SH-SY5Y (cell line): ENCODE data around the gene CCDC86.

ENCODE experiments used
- GATA2 ChIP-seq: IDR thresholded peaks from 2 replicates; pipeline ENCODE4 v1.6.1; 2011; ENCODE audit warnings: mild to moderate bottlenecking, low read depth, low read length
- GATA3 ChIP-seq: IDR thresholded peaks from 2 replicates; pipeline ENCODE4 v1.6.1; 2011; ENCODE audit warnings: low read depth, mild to moderate bottlenecking, low read length, moderate library complexity

DNA sequence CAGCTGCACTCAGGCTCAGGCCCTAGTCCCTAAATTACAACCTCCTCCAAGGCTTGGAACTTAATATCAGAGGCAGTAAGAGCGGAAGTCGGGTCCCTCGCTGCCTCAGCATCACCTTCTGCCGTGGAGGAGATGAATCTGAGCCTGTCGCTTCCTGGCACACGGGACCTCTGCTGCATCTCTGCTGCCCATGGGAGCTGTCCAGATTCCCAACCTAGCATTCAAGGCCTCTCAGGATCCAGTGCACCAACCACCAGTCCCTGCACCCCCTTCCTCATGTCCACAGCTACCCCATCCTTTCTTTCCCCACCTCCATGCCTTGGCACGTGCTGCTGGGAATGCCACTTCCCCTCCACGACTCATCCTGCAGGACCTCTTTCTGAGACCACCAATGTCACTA is 16.3 kb downstream of the CCDC86 start:
- no peak for TF ChIP-seq GATA3
- TF ChIP-seq GATA2: no peak
